Hippocampal formation (tissue), 2 donors: ENCODE data around the gene TET2.

Experiments
- DNase-seq, 2 donors: peaks; one replicate each; lab custom pipeline; 2025; lab: John Stamatoyannopoulos, UW

The TET2 gene

DNA sequence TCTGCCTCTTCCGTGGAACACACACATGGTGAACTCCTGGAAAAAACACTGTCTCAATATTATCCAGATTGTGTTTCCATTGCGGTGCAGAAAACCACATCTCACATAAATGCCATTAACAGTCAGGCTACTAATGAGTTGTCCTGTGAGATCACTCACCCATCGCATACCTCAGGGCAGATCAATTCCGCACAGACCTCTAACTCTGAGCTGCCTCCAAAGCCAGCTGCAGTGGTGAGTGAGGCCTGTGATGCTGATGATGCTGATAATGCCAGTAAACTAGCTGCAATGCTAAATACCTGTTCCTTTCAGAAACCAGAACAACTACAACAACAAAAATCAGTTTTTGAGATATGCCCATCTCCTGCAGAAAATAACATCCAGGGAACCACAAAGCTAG, 87.9 kb downstream of the TET2 start:
- no peak for DNase-seq

DNA sequence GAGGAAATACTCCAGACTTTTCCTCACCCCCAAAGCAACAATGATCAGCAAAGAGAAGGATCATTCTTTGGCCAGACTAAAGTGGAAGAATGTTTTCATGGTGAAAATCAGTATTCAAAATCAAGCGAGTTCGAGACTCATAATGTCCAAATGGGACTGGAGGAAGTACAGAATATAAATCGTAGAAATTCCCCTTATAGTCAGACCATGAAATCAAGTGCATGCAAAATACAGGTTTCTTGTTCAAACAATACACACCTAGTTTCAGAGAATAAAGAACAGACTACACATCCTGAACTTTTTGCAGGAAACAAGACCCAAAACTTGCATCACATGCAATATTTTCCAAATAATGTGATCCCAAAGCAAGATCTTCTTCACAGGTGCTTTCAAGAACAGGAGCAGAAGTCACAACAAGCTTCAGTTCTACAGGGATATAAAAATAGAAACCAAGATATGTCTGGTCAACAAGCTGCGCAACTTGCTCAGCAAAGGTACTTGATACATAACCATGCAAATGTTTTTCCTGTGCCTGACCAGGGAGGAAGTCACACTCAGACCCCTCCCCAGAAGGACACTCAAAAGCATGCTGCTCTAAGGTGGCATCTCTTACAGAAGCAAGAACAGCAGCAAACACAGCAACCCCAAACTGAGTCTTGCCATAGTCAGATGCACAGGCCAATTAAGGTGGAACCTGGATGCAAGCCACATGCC, 89.7 kb downstream of the TET2 start:
- DNase-seq = no peak

- DNase-seq = no peak
Observed at GRCh38 chr4:105236916-105237311, 90.2 kb downstream of the TET2 start.

DNA sequence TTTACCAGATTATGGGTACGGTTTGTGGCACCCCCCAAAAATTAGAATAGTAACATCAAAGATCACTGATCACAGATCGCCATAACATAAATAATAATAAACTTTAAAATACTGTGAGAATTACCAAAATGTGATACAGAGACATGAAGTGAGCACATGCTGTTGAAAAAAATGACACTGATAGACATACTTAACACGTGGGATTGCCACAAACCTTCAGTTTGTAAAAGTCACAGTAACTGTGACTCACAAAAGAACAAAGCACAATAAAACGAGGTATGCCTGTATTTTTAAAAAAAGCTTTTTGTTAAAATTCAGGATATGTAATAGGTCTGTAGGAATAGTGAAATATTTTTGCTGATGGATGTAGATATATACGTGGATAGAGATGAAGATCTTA, 93.4 kb downstream of the TET2 start:
- no peak for DNase-seq

- peak; percentile 69 to 87 for DNase-seq
Observed at GRCh38 chr4:105241451-105241850, 94.8 kb downstream of the TET2 start.

DNA sequence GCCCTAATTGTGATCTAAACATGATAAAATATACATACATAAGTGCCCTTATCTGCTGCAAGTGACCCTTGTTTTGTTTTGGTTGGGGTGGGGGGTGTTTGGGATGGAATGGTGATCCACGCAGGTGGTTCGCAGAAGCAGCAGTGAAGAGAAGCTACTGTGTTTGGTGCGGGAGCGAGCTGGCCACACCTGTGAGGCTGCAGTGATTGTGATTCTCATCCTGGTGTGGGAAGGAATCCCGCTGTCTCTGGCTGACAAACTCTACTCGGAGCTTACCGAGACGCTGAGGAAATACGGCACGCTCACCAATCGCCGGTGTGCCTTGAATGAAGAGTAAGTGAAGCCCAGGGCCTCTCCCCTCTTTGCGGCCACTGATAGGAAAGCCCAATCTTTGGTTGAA, 96.8 kb downstream of the TET2 start:
- DNase-seq = no peak

GRCh38 chr4:105246712-105247111, 100.0 kb downstream of the TET2 start:
- DNase-seq = no peak

GRCh38 chr4:105248613-105249012, 101.9 kb downstream of the TET2 start:
- no peak for DNase-seq

DNA sequence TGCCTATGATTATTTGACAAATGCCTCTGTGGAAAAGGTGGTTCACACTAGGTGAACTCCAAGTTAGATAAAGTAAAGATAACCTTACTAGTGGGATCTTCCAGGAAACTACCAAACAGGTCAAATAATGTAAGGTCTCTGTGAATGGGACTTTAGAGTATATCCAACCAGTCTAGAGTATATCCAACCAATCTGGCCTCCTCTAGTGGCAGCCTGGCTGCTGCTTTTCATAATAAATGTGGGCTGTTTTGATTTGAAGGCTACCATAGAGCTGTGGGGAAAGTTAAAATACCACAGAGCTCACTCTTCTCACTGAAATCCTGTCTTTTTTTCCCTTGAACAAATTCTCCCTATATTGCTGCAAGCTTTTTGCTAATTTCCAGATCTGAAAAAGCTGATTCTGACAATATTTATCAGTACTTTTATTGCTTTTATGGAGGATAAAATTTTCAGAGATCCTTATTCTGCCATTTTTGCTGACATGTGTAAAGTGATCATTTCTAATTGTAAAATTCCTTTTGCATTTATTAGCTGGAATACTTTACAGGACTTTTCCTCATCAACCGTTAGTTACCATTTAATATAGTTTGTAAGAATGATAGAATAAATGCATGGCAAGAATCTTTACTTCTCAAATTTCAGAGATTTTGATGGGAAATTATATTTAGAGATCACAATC, 111.3 kb downstream of the TET2 start:
- no peak for DNase-seq

- DNase-seq = no peak
Observed at GRCh38 chr4:105265689-105266088, 119.0 kb downstream of the TET2 start.

- no peak for DNase-seq
Observed at GRCh38 chr4:105267280-105267679, 120.6 kb downstream of the TET2 start.

DNA sequence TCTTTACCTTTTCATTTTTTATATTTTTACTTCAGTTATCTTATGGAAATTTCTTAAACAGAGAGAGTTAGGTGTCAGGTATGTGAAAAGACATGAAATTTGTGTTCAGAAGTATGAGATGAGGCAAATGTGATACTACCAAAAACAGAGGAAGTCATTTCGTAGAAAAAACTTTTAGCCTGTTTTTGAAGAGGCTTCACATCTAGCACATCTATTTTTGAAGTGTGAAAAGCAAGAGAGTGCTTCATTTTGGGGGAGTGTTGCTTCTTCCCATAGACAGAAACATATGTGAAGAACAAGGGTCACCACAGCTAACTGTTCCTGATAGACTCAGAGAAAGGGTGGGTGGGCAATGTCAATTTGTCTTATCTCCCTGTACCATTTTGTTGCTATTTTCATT, 125.3 kb downstream of the TET2 start:
- DNase-seq = no peak

- no peak for DNase-seq
Observed at GRCh38 chr4:105273230-105273629, 126.6 kb downstream of the TET2 start.

- DNase-seq = no peak
Observed at GRCh38 chr4:105274090-105274489, 127.4 kb downstream of the TET2 start.

DNA sequence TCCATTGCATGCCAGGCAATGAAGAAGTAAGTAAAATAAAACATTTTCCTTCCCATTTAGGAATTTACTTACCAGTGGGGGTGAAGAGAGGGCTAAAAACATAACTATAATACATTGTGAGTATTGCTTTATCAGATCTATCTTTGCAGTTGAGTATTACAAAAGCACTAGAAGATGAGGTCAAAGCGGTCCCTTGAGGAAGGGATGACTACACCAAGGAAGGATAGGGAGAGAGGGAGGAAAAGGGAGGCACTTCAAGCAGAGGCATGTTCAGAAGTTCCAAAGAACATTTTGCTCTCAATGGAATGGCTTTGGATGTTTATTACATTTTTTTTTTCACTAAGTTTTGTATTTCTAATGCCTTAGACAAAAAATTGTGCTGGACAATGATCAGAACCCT, 127.8 kb downstream of the TET2 start:
- no peak for DNase-seq

DNA sequence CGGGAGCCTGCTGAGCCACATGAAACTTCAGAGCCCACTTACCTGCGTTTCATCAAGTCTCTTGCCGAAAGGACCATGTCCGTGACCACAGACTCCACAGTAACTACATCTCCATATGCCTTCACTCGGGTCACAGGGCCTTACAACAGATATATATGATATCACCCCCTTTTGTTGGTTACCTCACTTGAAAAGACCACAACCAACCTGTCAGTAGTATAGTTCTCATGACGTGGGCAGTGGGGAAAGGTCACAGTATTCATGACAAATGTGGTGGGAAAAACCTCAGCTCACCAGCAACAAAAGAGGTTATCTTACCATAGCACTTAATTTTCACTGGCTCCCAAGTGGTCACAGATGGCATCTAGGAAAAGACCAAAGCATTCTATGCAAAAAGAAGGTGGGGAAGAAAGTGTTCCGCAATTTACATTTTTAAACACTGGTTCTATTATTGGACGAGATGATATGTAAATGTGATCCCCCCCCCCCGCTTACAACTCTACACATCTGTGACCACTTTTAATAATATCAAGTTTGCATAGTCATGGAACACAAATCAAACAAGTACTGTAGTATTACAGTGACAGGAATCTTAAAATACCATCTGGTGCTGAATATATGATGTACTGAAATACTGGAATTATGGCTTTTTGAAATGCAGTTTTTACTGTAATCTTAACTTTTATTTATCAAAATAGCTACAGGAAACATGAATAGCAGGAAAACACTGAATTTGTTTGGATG, 129.9 kb downstream of the TET2 start:
- DNase-seq = no peak

GRCh38 chr4:105277702-105278101, 131.0 kb downstream of the TET2 start:
- no peak for DNase-seq

- no peak for DNase-seq
Observed at GRCh38 chr4:105279314-105279713, 132.6 kb downstream of the TET2 start.

GRCh38 chr4:105280338-105281123, 133.9 kb downstream of the TET2 start:
- DNase-seq = no peak

DNA sequence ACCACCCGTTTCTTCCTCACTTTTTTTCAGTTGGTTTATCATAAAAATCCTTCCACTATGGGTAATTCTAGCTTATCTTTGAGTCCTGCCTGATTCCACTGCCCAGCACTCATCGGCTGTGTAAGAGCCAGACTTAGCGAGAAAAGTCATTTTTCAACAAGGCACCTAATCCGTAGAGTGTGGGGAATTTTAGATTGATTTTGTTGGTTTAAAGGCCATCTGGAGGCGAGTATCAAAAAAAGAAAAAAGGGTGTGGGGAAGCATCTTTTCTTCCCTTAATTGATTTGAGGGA, 134.4 kb downstream of the TET2 start:
- no peak for DNase-seq

- DNase-seq = no peak
Observed at GRCh38 chr4:105282489-105282888, 135.8 kb downstream of the TET2 start.

- no peak for DNase-seq
Observed at GRCh38 chr4:105283501-105283900, 136.8 kb downstream of the TET2 start.

DNA sequence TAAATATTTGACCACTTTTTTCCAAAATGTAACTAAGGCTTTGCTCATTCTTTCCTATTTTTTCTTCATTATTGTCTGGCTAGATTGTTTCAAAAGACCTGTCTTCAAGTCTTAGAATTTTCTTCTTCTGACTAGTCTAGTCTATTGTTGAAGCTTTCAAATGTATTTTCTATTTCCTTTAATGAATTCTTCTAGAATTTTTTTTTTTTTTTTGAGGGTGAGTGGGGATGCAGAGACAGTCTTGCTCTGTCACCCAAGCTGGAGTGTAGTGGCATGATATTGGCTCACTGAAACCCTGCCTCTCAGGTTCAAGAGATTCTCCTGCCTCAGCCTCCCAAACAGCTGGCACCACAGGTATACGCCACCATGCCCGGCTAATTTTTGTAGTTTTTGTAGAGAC, 141.4 kb downstream of the TET2 start:
- DNase-seq = no peak
